GM12878 (cell line): ENCODE results near the gene KAZN. TPM values are rescaled to one million over a fixed set of nuclear protein-coding genes. Genes with fewer than 3 reads are reported as not detected.

Source experiments
- ATAC-seq: fragments of 200-7000 bp; cut with Tn5 transposase; 3 replicates; pipeline ENCODE4 v1.9.1; 2020; ENCODE audit warnings: mild to moderate bottlenecking, moderate library complexity
- BruUV-seq: library from RNA; stranded (reverse); fragments of 400-500 nt; replicated peaks from 2 replicates; lab custom pipeline; 2021; lab: Mats Ljungman, UMichigan
- CTCF ChIA-PET: fragments of 300-600 bp; sonication (Branson Sonifier 250); formaldehyde crosslinking; extraction: SDS; loops from one replicate; lab custom pipeline; 2021; ENCODE audit warnings: inconsistent platforms; lab: Yijun Ruan, JAX
- POLR2A ChIA-PET: fragments of 350-600 bp; formaldehyde crosslinking; extraction: SDS; loops from one replicate; lab custom pipeline; 2021; ENCODE audit warnings: inconsistent platforms; lab: Charles Lee
- RAD21 ChIA-PET: fragments of 300-600 bp; sonication (Branson Sonifier 250); formaldehyde crosslinking; loops from one replicate; lab custom pipeline; 2023; ENCODE audit warnings: antibody characterized with exemption; ENCODE audit not compliant: unreplicated experiment; lab: Charles Lee
- SMC1A ChIA-PET: fragments of 300-600 bp; sonication (Branson Sonifier 250); formaldehyde crosslinking; loops from one replicate; lab custom pipeline; 2023; ENCODE audit not compliant: unreplicated experiment, uncharacterized antibody; lab: Charles Lee
- DNase-seq: peaks from one replicate; pipeline ENCODE4 v3.0.0-alpha.2; 2011; ENCODE audit warnings: low read depth, low spot score
- FAIRE-seq: peaks from 3 replicates; lab custom pipeline; 2011; peaks lifted over from hg19 to GRCh38; lab: Jason Lieb, UNC
- H2AFZ ChIP-seq: 2 replicates; pipeline ENCODE4 v1.6.0; 2011; ENCODE audit warnings: low read depth, low read length, control low read depth; ENCODE audit not compliant: control insufficient read depth
- H3K27ac ChIP-seq: 2 replicates; pipeline ENCODE4 v1.5.1; 2011; ENCODE audit warnings: control low read depth; ENCODE audit not compliant: control insufficient read depth, insufficient read depth
- H3K27me3 ChIP-seq, 2 experiments: replicated peaks in 1 of 2; 2 replicates each; pipeline versions ENCODE4 v1.6.0 to v1.6.1; 2011; ENCODE audit warnings: low read length in 1 of 2; ENCODE audit not compliant: control insufficient read depth in 2 of 2, insufficient read depth in 2 of 2
- H3K36me3 ChIP-seq, 2 experiments: 2 replicates each; pipeline ENCODE4 v1.5.1; 2011; ENCODE audit warnings: low read length in 1 of 2; ENCODE audit not compliant: control insufficient read depth in 2 of 2, insufficient read depth in 2 of 2
- H3K4me1 ChIP-seq: 2 replicates; pipeline ENCODE4 v1.6.1; 2011; ENCODE audit warnings: mild to moderate bottlenecking, low read length, moderate library complexity, mixed read lengths; ENCODE audit not compliant: control insufficient read depth, insufficient read depth
- H3K4me2 ChIP-seq: 2 replicates; pipeline ENCODE4 v1.6.0; 2011; ENCODE audit warnings: control low read depth; ENCODE audit not compliant: control insufficient read depth, insufficient read depth
- H3K4me3 ChIP-seq: fragments of 200-600 bp; sonication (generic); 2 replicates; pipeline ENCODE4 v1.5.1; 2016
- H3K79me2 ChIP-seq: 2 replicates; pipeline ENCODE4 v1.6.0; 2011; ENCODE audit warnings: low read length; ENCODE audit not compliant: control insufficient read depth, insufficient read depth
- H3K9ac ChIP-seq: 2 replicates; pipeline ENCODE4 v1.8.0; 2011; ENCODE audit warnings: low read length, control low read depth, mixed read lengths; ENCODE audit not compliant: control insufficient read depth, insufficient read depth
- H3K9me3 ChIP-seq: replicated peaks from 3 replicates; pipeline ENCODE4 v1.5.1; 2011; ENCODE audit warnings: mild to moderate bottlenecking, low read length; ENCODE audit not compliant: control insufficient read depth, insufficient read depth
- H4K20me1 ChIP-seq: 2 replicates; pipeline ENCODE4 v1.6.0; 2011; ENCODE audit not compliant: control insufficient read depth, insufficient read depth
- ATF7 ChIP-seq: fragments of 450-650 bp; IDR thresholded peaks from 2 replicates; pipeline ENCODE4 v1.6.1; 2016; ENCODE audit warnings: low read depth, mild to moderate bottlenecking
- CBFB ChIP-seq: IDR thresholded peaks from 2 replicates; pipeline ENCODE4 v1.6.1; 2016; ENCODE audit warnings: antibody characterized with exemption, low read depth
- CUX1 ChIP-seq: IDR thresholded peaks from 2 replicates; pipeline ENCODE4 v1.6.1; 2012; ENCODE audit warnings: improper control_type of control experiment, low read depth, low read length; ENCODE audit not compliant: insufficient replicate concordance
- GABPA ChIP-seq: IDR thresholded peaks from 2 replicates; pipeline ENCODE4 v1.6.1; 2014; ENCODE audit warnings: antibody characterized with exemption, low read depth, mild to moderate bottlenecking, inconsistent platforms
- IRF4 ChIP-seq: IDR thresholded peaks from 2 replicates; pipeline ENCODE4 v1.6.1; 2011; ENCODE audit warnings: low read depth, low read length
- NFIC ChIP-seq: IDR thresholded peaks from 2 replicates; pipeline ENCODE4 v1.6.1; 2012; ENCODE audit warnings: low read depth, mild to moderate bottlenecking, inconsistent platforms, low read length, moderate library complexity
- NFYB ChIP-seq: IDR thresholded peaks from 2 replicates; pipeline ENCODE4 v1.6.1; 2011; ENCODE audit warnings: low read depth, mild to moderate bottlenecking, low read length, improper control_type of control experiment, moderate library complexity; ENCODE audit not compliant: insufficient read depth
- RAD21 ChIP-seq: IDR thresholded peaks from 2 replicates; pipeline ENCODE4 v1.6.1; 2011; ENCODE audit warnings: mild to moderate bottlenecking, low read depth, low read length, moderate library complexity; ENCODE audit not compliant: insufficient read depth
- SKIL ChIP-seq: fragments of 450-650 bp; IDR thresholded peaks from 2 replicates; pipeline ENCODE4 v1.6.1; 2017; ENCODE audit warnings: mild to moderate bottlenecking, low read depth, inconsistent platforms; ENCODE audit not compliant: poor library complexity, severe bottlenecking
- WGBS: methylation state at CpG from one replicate; pipeline ENCODE4 v1.1.6; 2016; ENCODE audit warnings: low lambda C conversion rate; ENCODE audit not compliant: insufficient replicate concordance, insufficient coverage; ENCODE audit errors: missing lambda C conversion rate; 5-methylcytosine and 5-hydroxymethylcytosine counted together
- in situ Hi-C: fragments of 300-500 bp; cut with MboI; formaldehyde crosslinking; loops from 9 replicates; pipeline ENCODE4 v1.14.3; 2018; ENCODE audit warnings: mixed read lengths
- intact Hi-C: fragments of 100-400 bp; cut with micrococcal nuclease; formaldehyde crosslinking; loops from one replicate; pipeline ENCODE4 v1.14.2; 2022; ENCODE audit not compliant: unreplicated experiment
- polyA plus RNA-seq, 11 experiments: library from polyadenylated mRNA; depleted of rRNA in 4 of 11; unstranded in 6 of 11; stranded (reverse) in 5 of 11; fragments of >200 nt; fragmentation: Nextera tagmentation in 4 of 11; fragmentation: Illumina TruSeq in 1 of 11; extraction: Ambion mirVana in 4 of 11; extraction: Trizol in 1 of 11; gene quantifications; 1 replicate in 1 of 11; 2 replicates in 10 of 11; pipeline versions ENCODE4 v1.2.1 to v1.2.3, GENCODE V29; 2011 to 2016; ENCODE audit warnings: inconsistent platforms in 2 of 11, missing spikeins in 2 of 11, low read depth in 1 of 11
- total RNA-seq, 4 experiments: library from RNA; depleted of rRNA in 3 of 4; stranded (reverse); fragments of >200 nt in 3 of 4; fragmentation: Illumina TruSeq in 1 of 4; extraction: Trizol in 1 of 4; gene quantifications; 2 replicates each; pipeline versions ENCODE4 v1.2.1 to v1.2.3, GENCODE V29; 2013 to 2021

KAZN gene
- total and polyA plus RNA-seq, 10 of the 15 experiments (the other 5 are each of a cell fraction or from before 2014, with no cell fraction given), result 0.72 to 4.0 (median 1.2) TPM

GRCh38 chr1:15083578-15083977 lies 485.1 kb downstream of the KAZN start:
- Histone ChIP-seq H3K4me3 (no peak overlapping the region), H4K20me1 (no peaks in the 10 kb centered on the region), H3K27me3 (peaks cover 0 to 3% of the 10 kb centered on the region in 2 experiments; a peak in 1 of 4 replicates)
- intact Hi-C loops, result no loop called here
- no TSS peak for BruUV-seq
- 31% methylated on average over 7 of the region's 7 CpGs for WGBS
- TF ChIP-seq CBFB, result no peak
- no peak for TF ChIP-seq NFIC
- TF ChIP-seq GABPA, result no peak
- no peak for TF ChIP-seq SKIL
- no peak for TF ChIP-seq ATF7
- TF ChIP-seq RAD21, result no peak
- no peak for TF ChIP-seq NFYB
- TF ChIP-seq IRF4, result no peak
- TF ChIP-seq CUX1, result no peak
- TF ChIP-seq, all 136 proteins: peak for 0
- in situ Hi-C loops, result no loop called here
- Histone ChIP-seq H3K9me3 (no peaks in the 10 kb centered on the region), H3K79me2 (no peaks in the 10 kb centered on the region), H3K36me3 (no peaks in the 10 kb centered on the region), H3K27ac (no peak overlapping the region), H3K4me1 (no peaks in the 10 kb centered on the region), H2AFZ (no peak overlapping the region), H3K4me2 (no peak overlapping the region), H3K9ac (no peak overlapping the region)
- ATAC-seq (no peak), DNase-seq (no peak), FAIRE-seq (no peak)
- SMC1A ChIA-PET, result no interaction called here
- CTCF ChIA-PET, result no interaction called here
- POLR2A ChIA-PET, result interaction anchor here (0.5 kb wide), 1 partner anchor 9 kb away, joined by 3 read pairs; no protein-coding TSS in a partner anchor
- RAD21 ChIA-PET, result no interaction called here
